HCT116 (cell line): ENCODE measurements around the gene SUSD3. TPM values are rescaled to one million over a fixed set of nuclear protein-coding genes. Genes with fewer than 3 reads are reported as not detected.

Experiments used
- ATAC-seq: fragments of 200-7000 bp; cut with Tn5 transposase; 2 replicates; pipeline ENCODE4 v1.9.1; 2020; ENCODE audit warnings: mild to moderate bottlenecking, moderate library complexity
- Bru-seq: library from RNA; stranded (reverse); fragments of 400-500 nt; gene quantifications from one replicate; lab custom pipeline; 2021; lab: Mats Ljungman, UMichigan
- BruChase-seq, 2 experiments: library from RNA; stranded (reverse); fragments of 400-500 nt; gene quantifications; one replicate each; lab custom pipeline; 2021; lab: Mats Ljungman, UMichigan
- BruUV-seq: library from RNA; stranded (reverse); fragments of 400-500 nt; replicated peaks from 2 replicates; lab custom pipeline; 2021; lab: Mats Ljungman, UMichigan
- CTCF ChIA-PET: fragments of 300-600 bp; sonication (Branson Sonifier 250); formaldehyde crosslinking; loops from one replicate; lab custom pipeline; 2021; ENCODE audit warnings: antibody characterized with exemption; lab: Charles Lee
- POLR2A ChIA-PET: fragments of 300-600, 350-600 bp; sonication (Branson Sonifier 250); formaldehyde crosslinking; loops from one replicate; lab custom pipeline; 2021; ENCODE audit warnings: antibody characterized with exemption; lab: Charles Lee
- RAD21 ChIA-PET, 2 experiments: fragments of 300-600 bp; sonication (Branson Sonifier 250); formaldehyde crosslinking; loops; one replicate each; lab custom pipeline; 2023; ENCODE audit warnings: low total read pairs in 2 of 2; ENCODE audit not compliant: uncharacterized antibody in 2 of 2, unreplicated experiment in 2 of 2, low non-redundant PET in 1 of 2; lab: Charles Lee
- DNase-seq: peaks from one replicate; pipeline ENCODE4 v3.0.0-alpha.2; 2010; ENCODE audit warnings: low read depth, low spot score
- H2AFZ ChIP-seq: fragments of 200-600 bp; shearing (Covaris generic), sonication (generic); 2 replicates; pipeline ENCODE4 v1.6.1; 2017; ENCODE audit warnings: low read depth, mixed run types, mixed read lengths, antibody characterized with exemption, low read length; ENCODE audit not compliant: poor library complexity, severe bottlenecking
- H3K27ac ChIP-seq: 2 replicates; pipeline ENCODE4 v1.5.1; 2012; ENCODE audit warnings: low read depth, low read length
- H3K27me3 ChIP-seq: fragments of 200-600 bp; sonication (generic); 2 replicates; pipeline ENCODE4 v1.6.1; 2016; ENCODE audit warnings: mixed run types, low read length, mixed read lengths; ENCODE audit not compliant: insufficient read depth
- H3K36me3 ChIP-seq, 2 experiments: fragments of 200-500 bp in 1 of 2; fragments of 200-600 bp in 1 of 2; sonication (Bioruptor generic) in 1 of 2; sonication (generic) in 1 of 2; 2 replicates each; pipeline versions ENCODE4 v1.5.1 to v1.6.1; 2014 to 2016; ENCODE audit warnings: low read length in 2 of 2, inconsistent platforms in 1 of 2, mixed read lengths in 1 of 2, mixed run types in 1 of 2; ENCODE audit not compliant: insufficient read depth in 2 of 2, control insufficient read depth in 1 of 2
- H3K4me1 ChIP-seq, 2 experiments: fragments of 200-600 bp in 1 of 2; sonication (generic) in 1 of 2; 2 replicates each; pipeline versions ENCODE4 v1.5.1 to v1.6.1; 2012 to 2017; ENCODE audit warnings: low read length in 2 of 2, inconsistent platforms in 1 of 2, mild to moderate bottlenecking in 1 of 2, mixed read lengths in 1 of 2, mixed run types in 1 of 2, moderate library complexity in 1 of 2; ENCODE audit not compliant: insufficient read depth in 2 of 2, control insufficient read depth in 1 of 2
- H3K4me2 ChIP-seq: fragments of 200-600 bp; sonication (generic); 2 replicates; pipeline ENCODE4 v1.6.1; 2017; ENCODE audit warnings: mixed run types, low read length, mixed read lengths
- H3K4me3 ChIP-seq, 2 experiments: fragments of 200-600 bp in 1 of 2; sonication (generic) in 1 of 2; replicated peaks in 1 of 2; 2 replicates each; pipeline ENCODE4 v1.5.1; 2011 to 2016; ENCODE audit warnings: low read length in 2 of 2, control low read depth in 1 of 2, low read depth in 1 of 2, mild to moderate bottlenecking in 1 of 2, mixed read lengths in 1 of 2, mixed run types in 1 of 2
- H3K79me2 ChIP-seq: fragments of 200-600 bp; sonication (generic); 2 replicates; pipeline ENCODE4 v1.6.1; 2017; ENCODE audit warnings: mild to moderate bottlenecking, mixed run types, low read length, moderate library complexity, mixed read lengths; ENCODE audit not compliant: insufficient read depth
- H3K9ac ChIP-seq: fragments of 200-600 bp; sonication (generic); 2 replicates; pipeline ENCODE4 v1.6.1; 2016; ENCODE audit warnings: low read length, mixed read lengths
- H3K9me2 ChIP-seq: fragments of 200-600 bp; sonication (generic), shearing (Covaris generic); 2 replicates; pipeline ENCODE4 v1.6.1; 2017; ENCODE audit warnings: mixed run types, mild to moderate bottlenecking, moderate library complexity; ENCODE audit not compliant: insufficient read depth
- H3K9me3 ChIP-seq, 2 experiments: fragments of 200-500 bp in 1 of 2; fragments of 200-600 bp in 1 of 2; sonication (Bioruptor generic) in 1 of 2; sonication (generic) in 1 of 2; 2 replicates each; pipeline ENCODE4 v1.6.1; 2014 to 2017; ENCODE audit warnings: low read length in 2 of 2, mixed read lengths in 2 of 2, inconsistent platforms in 1 of 2, low read depth in 1 of 2, mild to moderate bottlenecking in 1 of 2, mixed run types in 1 of 2, moderate library complexity in 1 of 2; ENCODE audit not compliant: control insufficient read depth in 1 of 2, insufficient read depth in 1 of 2
- H4K20me1 ChIP-seq: fragments of 200-600 bp; sonication (generic), shearing (Covaris generic); 2 replicates; pipeline ENCODE4 v1.6.1; 2017; ENCODE audit warnings: mixed run types, mild to moderate bottlenecking, moderate library complexity; ENCODE audit not compliant: insufficient read depth
- EGR1 ChIP-seq: IDR thresholded peaks from 2 replicates; pipeline ENCODE4 v1.6.1; 2012; ENCODE audit warnings: low read depth
- POLR2AphosphoS5 ChIP-seq: IDR thresholded peaks from 2 replicates; pipeline ENCODE4 v1.6.1; 2011; ENCODE audit warnings: mild to moderate bottlenecking, low read depth, low read length, moderate library complexity
- REST ChIP-seq: IDR thresholded peaks from 2 replicates; pipeline ENCODE4 v1.6.1; 2012; ENCODE audit warnings: low read depth
- intact Hi-C: fragments of 100-400 bp; cut with micrococcal nuclease; formaldehyde crosslinking; loops from 2 replicates; pipeline ENCODE4 v1.10.0; 2022
- long read RNA-seq: library from polyadenylated mRNA; unstranded; transcript quantifications from one replicate; pipeline ENCODE4 v2.0.0, GENCODE V29; 2021; ENCODE audit not compliant: unreplicated experiment
- polyA plus RNA-seq: library from polyadenylated mRNA; unstranded; fragments of >200 nt; gene quantifications from 2 replicates; pipeline ENCODE4 v1.2.1, GENCODE V29; 2012; ENCODE audit warnings: missing spikeins
- total RNA-seq: library from RNA; stranded (reverse); gene quantifications from one replicate; pipeline ENCODE4 v1.2.1, GENCODE V29; 2021; ENCODE audit not compliant: unreplicated experiment

SUSD3 gene
- total RNA-seq (11.3 TPM), Bru-seq, nascent RNA (percentile 41 among the genes with signal in this experiment), BruChase-seq, experiment 1, labeled RNA remaining after a 6-hour chase (percentile 33 among the genes with signal in this experiment), BruChase-seq, experiment 2, labeled RNA remaining after a 2-hour chase (percentile 46 among the genes with signal in this experiment)
- polyA plus RNA-seq = 15.2 and 16.4 TPM in 2 replicates
- long read RNA-seq, transcript SUSD3-202 (5 exons, 1,195 nt) = major isoform, 6 of 10 reads
- long read RNA-seq, partial matches to known transcripts = 0 of 10 reads
- long read RNA-seq, other reads (novel, unspliced or antisense) = 3 of 10 reads

GRCh38 chr9:93058355-93059010 is at the start of gene SUSD3:
TSS of gene SUSD3 (plus strand) at chr9:93058701. CDS start at chr9:93058743, 42 bp downstream.
- Histone ChIP-seq H3K27ac (peak within 1 kb of the TSS; percentile 23; the same call in 1 of the 2 replicates), H3K79me2 (no peaks in the 10 kb centered on the region), H2AFZ (peak within 1 kb of the TSS; percentile 61), H3K36me3 (no peaks in the 10 kb centered on the region), H3K9ac (peak within 1 kb of the TSS; percentile 68), H3K4me2 (peak within 1 kb of the TSS; percentile 87), H3K4me3 (peak within 1 kb of the TSS; percentile 53 to 64), H3K27me3 (no peaks in the 10 kb centered on the region), H3K9me2 (no peaks in the 10 kb centered on the region), H3K9me3 (no peaks in the 10 kb centered on the region), H3K4me1 (peaks cover 14 to 38% of the 10 kb centered on the region in 2 experiments), H4K20me1 (no peaks in the 10 kb centered on the region)
- CTCF ChIA-PET = no interaction called here
- RAD21 ChIA-PET = no interaction called here
- no TSS peak for BruUV-seq
- POLR2A ChIA-PET = no interaction called here
- peak; percentile 39 for DNase-seq
- ATAC-seq = peak; percentile 87
- intact Hi-C loops = no loop called here
- peak; percentile 50; the same call in 1 of the 2 replicates for TF ChIP-seq POLR2AphosphoS5
- TF ChIP-seq REST = no peak
- TF ChIP-seq EGR1 = no peak; the same call in 1 of the 2 replicates
